Measurements from ENCODE around the gene GRIN3B.

DNA sequence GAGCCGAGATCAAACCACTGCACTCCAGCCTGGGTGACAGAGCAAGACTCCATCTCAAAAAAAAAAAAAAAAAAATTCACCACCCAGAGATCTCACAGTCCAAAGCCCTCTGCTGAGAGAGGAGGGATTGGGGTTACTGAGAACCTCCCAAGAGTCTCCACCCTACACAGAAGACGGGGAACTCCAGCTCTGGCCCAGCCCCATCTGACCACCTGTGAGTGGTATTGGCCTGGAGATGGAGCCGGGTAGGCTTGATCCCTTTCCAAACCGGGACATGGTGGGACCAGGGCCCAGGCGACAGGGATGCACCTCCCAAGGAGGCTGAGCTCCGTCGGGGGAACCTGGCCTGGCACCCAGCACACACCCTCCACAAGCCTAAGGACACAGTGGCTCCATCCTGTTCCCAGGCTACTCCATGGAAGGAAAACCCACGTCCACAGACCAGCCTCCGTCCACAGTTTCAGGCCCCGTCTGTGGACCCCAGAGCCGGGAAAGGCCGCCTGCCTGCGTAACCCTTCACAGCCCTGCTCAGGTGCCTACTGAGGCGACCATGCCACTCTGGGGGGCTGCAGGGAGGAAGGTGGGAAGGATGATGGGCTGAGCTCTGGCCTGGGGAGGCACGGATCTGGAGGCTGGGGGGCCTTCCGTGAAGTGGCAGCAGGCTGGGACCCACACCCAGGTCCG, 18.9 kb downstream of the GRIN3B start:
- TF ChIP-seq ZBTB7A (IDR thresholded peaks at IDR 0.05; ENCODE audit: low read depth), result no peak
- no peak for TF ChIP-seq TAF1 (IDR thresholded peaks at IDR 0.05; ENCODE audit: low read depth)
- no peak for TF ChIP-seq RAD21 (IDR thresholded peaks at IDR 0.05; ENCODE audit: low read depth)
- TF ChIP-seq YY1 (IDR thresholded peaks at IDR 0.05; ENCODE audit: low read depth), result no peak
- TF ChIP-seq, protein P1, sequence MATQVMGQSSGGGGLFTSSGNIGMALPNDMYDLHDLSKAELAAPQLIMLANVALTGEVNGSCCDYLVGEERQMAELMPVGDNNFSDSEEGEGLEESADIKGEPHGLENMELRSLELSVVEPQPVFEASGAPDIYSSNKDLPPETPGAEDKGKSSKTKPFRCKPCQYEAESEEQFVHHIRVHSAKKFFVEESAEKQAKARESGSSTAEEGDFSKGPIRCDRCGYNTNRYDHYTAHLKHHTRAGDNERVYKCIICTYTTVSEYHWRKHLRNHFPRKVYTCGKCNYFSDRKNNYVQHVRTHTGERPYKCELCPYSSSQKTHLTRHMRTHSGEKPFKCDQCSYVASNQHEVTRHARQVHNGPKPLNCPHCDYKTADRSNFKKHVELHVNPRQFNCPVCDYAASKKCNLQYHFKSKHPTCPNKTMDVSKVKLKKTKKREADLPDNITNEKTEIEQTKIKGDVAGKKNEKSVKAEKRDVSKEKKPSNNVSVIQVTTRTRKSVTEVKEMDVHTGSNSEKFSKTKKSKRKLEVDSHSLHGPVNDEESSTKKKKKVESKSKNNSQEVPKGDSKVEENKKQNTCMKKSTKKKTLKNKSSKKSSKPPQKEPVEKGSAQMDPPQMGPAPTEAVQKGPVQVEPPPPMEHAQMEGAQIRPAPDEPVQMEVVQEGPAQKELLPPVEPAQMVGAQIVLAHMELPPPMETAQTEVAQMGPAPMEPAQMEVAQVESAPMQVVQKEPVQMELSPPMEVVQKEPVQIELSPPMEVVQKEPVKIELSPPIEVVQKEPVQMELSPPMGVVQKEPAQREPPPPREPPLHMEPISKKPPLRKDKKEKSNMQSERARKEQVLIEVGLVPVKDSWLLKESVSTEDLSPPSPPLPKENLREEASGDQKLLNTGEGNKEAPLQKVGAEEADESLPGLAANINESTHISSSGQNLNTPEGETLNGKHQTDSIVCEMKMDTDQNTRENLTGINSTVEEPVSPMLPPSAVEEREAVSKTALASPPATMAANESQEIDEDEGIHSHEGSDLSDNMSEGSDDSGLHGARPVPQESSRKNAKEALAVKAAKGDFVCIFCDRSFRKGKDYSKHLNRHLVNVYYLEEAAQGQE (IDR thresholded peaks at IDR 0.05; ENCODE audit: low read depth), result no peak
- TF ChIP-seq EP300 (IDR thresholded peaks at IDR 0.05; ENCODE audit: borderline replicate concordance), result no peak
- TF ChIP-seq CREB1 (IDR thresholded peaks at IDR 0.05; ENCODE audit: low read depth), result no peak
- TF ChIP-seq, protein P2, sequence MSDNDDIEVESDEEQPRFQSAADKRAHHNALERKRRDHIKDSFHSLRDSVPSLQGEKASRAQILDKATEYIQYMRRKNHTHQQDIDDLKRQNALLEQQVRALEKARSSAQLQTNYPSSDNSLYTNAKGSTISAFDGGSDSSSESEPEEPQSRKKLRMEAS (IDR thresholded peaks at IDR 0.05), result no peak
- TF ChIP-seq CEBPB (IDR thresholded peaks at IDR 0.05), result no peak
- no peak for TF ChIP-seq EGR1 (IDR thresholded peaks at IDR 0.05)
- TF ChIP-seq FOXM1 (IDR thresholded peaks at IDR 0.05; ENCODE audit: borderline replicate concordance, low read depth), result no peak
